Body of pancreas (tissue), 4 donors: Measurements from ENCODE around the gene RSRC1. TPM values are rescaled to one million over a fixed set of nuclear protein-coding genes. Genes with fewer than 3 reads are reported as not detected.
"Not testable (repeated sequence)": the region's sequence is repeated elsewhere in the genome, so short reads cannot be mapped to it uniquely, and the experiment has no call there.

Experiments
- ATAC-seq: fragments of 150-250 bp; one replicate; pipeline ENCODE4 v1.9.1; 2016
- DNase-seq, 4 donors: peaks; one replicate each; pipeline ENCODE4 v3.0.0-alpha.2; 2019
- H3K27ac ChIP-seq, 4 donors: fragments of 200-600 bp; sonication (generic); 1 replicate in 3 of 4; 2 replicates in 1 of 4; pipeline versions ENCODE4 v1.5.1 to v1.6.1; 2016 to 2019; ENCODE audit warnings: mild to moderate bottlenecking in 1 of 4, mixed read lengths in 1 of 4, moderate library complexity in 1 of 4
- H3K27me3 ChIP-seq, 2 donors: fragments of 200-600 bp; sonication (generic); one replicate each; pipeline ENCODE4 v1.6.0; 2016; ENCODE audit warnings: mild to moderate bottlenecking in 1 of 2
- H3K36me3 ChIP-seq, 2 donors: fragments of 200-600 bp; sonication (generic); replicated peaks in 1 of 2; 2 replicates each; pipeline ENCODE4 v1.5.1; 2016; ENCODE audit warnings: low read depth in 2 of 2; ENCODE audit not compliant: insufficient read depth in 1 of 2
- H3K4me1 ChIP-seq: fragments of 200-600 bp; sonication (generic); one replicate; pipeline ENCODE4 v1.6.0; 2016
- H3K4me3 ChIP-seq, 2 donors: fragments of 200-600 bp; sonication (generic); 1 replicate in 1 of 2; 2 replicates in 1 of 2; pipeline ENCODE4 v1.5.1; 2016 to 2019
- H3K9me3 ChIP-seq, 3 donors: fragments of 200-600 bp; sonication (generic); 1 replicate in 2 of 3; 2 replicates in 1 of 3; pipeline ENCODE4 v1.5.1; 2016
- CTCF ChIP-seq, 7 experiments: fragments of 450-650 bp in 4 of 7; fragments of 200-600 bp in 3 of 7; sonication (generic) in 3 of 7; IDR thresholded peaks; one replicate each; pipeline ENCODE4 v1.5.1; 2016 to 2019; ENCODE audit warnings: antibody characterized with exemption in 7 of 7
- POLR2A ChIP-seq, 3 donors: fragments of 450-650 bp; IDR thresholded peaks; one replicate each; pipeline ENCODE4 v1.6.1; 2016; ENCODE audit warnings: antibody characterized with exemption in 3 of 3, mild to moderate bottlenecking in 2 of 3
- WGBS, 2 donors: methylation state at CpG; one replicate each; pipeline ENCODE4 v1.1.5; 2017; 5-methylcytosine and 5-hydroxymethylcytosine counted together
- intact Hi-C: fragments of 100-400 bp; cut with DNase I; formaldehyde crosslinking; loops from one replicate; pipeline ENCODE4 v1.15.1; 2023
- total RNA-seq, 2 donors: library from RNA; depleted of rRNA; stranded (reverse); fragments of >200 nt; gene quantifications; one replicate each; pipeline ENCODE4 v1.1.0, GENCODE V29; 2016

Gene RSRC1
- total RNA-seq, 2 donors from 2014 or later, result 18.5 to 21.5 TPM

GRCh38 chr3:158121295-158121694 is 11.4 kb downstream of the RSRC1 start:
- ATAC-seq (no peak), DNase-seq (no peak)
- Histone ChIP-seq H3K4me3 (no peak overlapping the region), H3K36me3 (peaks cover 0 to 9% of the 10 kb centered on the region in 2 donors), H3K27me3 (no peaks in the 10 kb centered on the region), H3K9me3 (no peaks in the 10 kb centered on the region), H3K27ac (no peak overlapping the region), H3K4me1 (no peaks in the 10 kb centered on the region)
- TF ChIP-seq CTCF (IDR thresholded peaks at IDR 0.05), result no peak
- no peak for TF ChIP-seq POLR2A (IDR thresholded peaks at IDR 0.05)
- intact Hi-C loops, result no loop called here

DNA sequence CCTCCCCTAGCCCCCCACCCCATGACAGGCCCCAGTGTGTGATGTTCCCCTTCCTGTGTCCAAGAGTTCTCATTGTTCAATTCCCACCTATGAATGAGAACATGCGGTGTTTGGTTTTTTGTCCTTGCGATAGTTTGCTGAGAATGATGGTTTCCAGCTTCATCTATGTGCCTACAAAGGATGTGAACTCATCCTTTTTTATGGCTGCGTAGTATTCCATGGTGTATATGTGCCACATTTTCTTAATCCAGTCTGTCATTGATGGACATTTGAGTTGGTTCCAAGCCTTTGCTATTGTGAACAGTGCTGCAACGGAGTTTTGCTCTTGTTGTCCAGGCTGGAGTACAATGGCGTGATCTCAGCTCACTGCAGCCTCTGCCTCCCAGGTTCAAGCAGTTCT is 12.8 kb downstream of the RSRC1 start:
- ATAC-seq, H3K36me3 ChIP-seq, DNase-seq: not testable (repeated sequence)

DNA sequence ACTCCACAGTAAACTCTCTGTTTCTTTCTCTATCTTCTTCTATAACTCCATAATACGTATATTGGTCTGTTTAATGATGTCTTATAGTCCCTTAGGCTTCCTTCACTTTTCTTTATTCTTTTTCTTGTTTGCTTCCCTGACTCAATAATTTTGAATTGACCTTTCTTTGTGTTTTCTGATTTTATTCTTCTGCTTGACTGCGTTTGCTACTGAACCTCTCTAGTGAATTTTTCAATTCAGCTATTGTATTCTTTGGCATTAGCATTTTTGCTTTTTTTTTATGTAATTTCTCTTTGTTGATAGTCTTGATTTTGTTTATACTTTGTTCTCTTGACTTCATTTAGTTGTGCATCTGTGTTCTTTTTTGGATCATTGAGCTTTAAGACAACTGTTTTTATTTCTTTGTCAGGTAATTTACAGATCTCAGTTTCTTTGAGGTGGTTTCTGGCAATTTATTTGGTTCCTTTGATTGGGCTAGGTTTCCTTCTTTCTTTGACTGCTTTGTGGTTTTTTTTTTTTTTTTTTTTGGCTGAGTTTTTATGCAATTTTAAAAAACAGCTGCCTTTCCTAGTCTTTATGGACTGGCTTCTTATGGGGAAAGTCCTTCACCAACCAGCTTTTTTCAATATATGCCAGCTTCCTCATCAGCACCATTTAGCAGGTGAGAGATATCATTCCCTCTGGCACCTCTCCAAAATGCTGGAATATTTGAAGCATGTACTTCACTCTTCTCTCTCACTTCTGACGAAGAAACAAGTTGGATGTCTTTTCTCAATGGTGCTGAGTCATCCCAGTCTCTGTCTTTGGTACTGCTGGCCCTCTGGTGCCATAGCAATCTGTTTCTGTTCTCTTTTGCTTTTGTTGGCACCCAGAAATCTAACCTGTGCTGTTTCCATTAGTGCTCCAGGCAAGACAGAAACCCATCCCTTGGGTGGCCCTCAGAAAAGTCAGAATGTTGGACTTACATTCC is 17.6 kb downstream of the RSRC1 start:
- 88 to 92% methylated on average over 3 of the region's 3 CpGs for WGBS, 2 donors
- Histone ChIP-seq H3K36me3 (peaks cover 0 to 9% of the 10 kb centered on the region in 2 donors), H3K9me3 (no peaks in the 10 kb centered on the region), H3K27me3 (no peaks in the 10 kb centered on the region), H3K4me1 (no peaks in the 10 kb centered on the region), H3K4me3 (no peak overlapping the region), H3K27ac (no peak overlapping the region)
- ATAC-seq (no peak), DNase-seq (no peak)
- TF ChIP-seq CTCF (IDR thresholded peaks at IDR 0.05), result no peak
- TF ChIP-seq POLR2A (IDR thresholded peaks at IDR 0.05), result no peak
- intact Hi-C loops, result no loop called here

More for the DNA sequence above, 12.8 kb downstream of the RSRC1 start:
- H3K4me3 ChIP-seq, H3K27me3 ChIP-seq, H3K4me1 ChIP-seq, H3K27ac ChIP-seq, intact Hi-C loops, H3K9me3 ChIP-seq: not testable (repeated sequence)
- WGBS, 2 donors, result 77 to 91% methylated on average over 5 of the region's 5 CpGs

DNA sequence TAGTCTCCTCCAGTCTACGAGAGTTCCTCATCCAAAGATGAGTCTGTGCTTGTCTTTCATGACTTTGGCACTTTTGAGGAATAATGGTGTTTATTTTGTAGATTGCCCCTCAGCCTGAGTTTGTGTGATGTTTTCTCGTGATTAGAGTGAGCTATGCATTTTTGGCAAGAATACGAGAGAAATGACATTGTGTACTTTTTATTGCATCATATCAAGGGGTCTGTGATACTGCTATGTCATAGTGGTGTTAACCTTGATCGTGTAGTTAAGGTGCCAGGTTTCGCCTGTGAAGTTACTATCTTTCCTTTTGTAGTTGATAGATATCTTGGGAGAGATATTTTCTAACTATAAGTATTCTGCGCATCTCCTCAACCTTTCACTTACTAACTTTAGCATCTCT is 18.9 kb downstream of the RSRC1 start:
- 72% methylated on average over 6 of the region's 6 CpGs for WGBS, 2 donors
- H3K9me3 ChIP-seq, result no peaks in the 10 kb centered on the region
- no peak for DNase-seq
- no peaks in the 10 kb centered on the region for H3K4me1 ChIP-seq
- H3K27me3 ChIP-seq, result no peaks in the 10 kb centered on the region
- H3K36me3 ChIP-seq, result peaks cover 0 to 5% of the 10 kb centered on the region in 2 donors
- no peak for ATAC-seq
- intact Hi-C loops, result no loop called here
- H3K4me3 ChIP-seq, result no peak overlapping the region
- H3K27ac ChIP-seq, result no peak overlapping the region
- TF ChIP-seq POLR2A (IDR thresholded peaks at IDR 0.05) (no peak), CTCF (IDR thresholded peaks at IDR 0.05) (no peak)

GRCh38 chr3:158134363-158134762 is 24.5 kb downstream of the RSRC1 start:
- H3K4me1 ChIP-seq, result no peaks in the 10 kb centered on the region
- no peak for DNase-seq
- no peak overlapping the region for H3K27ac ChIP-seq
- ATAC-seq, result no peak
- H3K27me3 ChIP-seq, result no peaks in the 10 kb centered on the region
- intact Hi-C loops, result no loop called here
- no peaks in the 10 kb centered on the region for H3K36me3 ChIP-seq
- 77 to 79% methylated on average over 2 of the region's 2 CpGs for WGBS, 2 donors
- TF ChIP-seq CTCF (IDR thresholded peaks at IDR 0.05), result no peak
- TF ChIP-seq POLR2A (IDR thresholded peaks at IDR 0.05), result no peak
- H3K9me3 ChIP-seq, result no peaks in the 10 kb centered on the region
- H3K4me3 ChIP-seq, result no peak overlapping the region
